SK-N-DZ (cell line): ENCODE measurements around the gene HERPUD1.
"Not testable (repeated sequence)": the region's sequence is repeated elsewhere in the genome, so short reads cannot be mapped to it uniquely, and the experiment has no call there.

ENCODE experiments used
- DNase-seq: peaks from one replicate; pipeline ENCODE4 v3.0.0-alpha.2; 2015; ENCODE audit warnings: low spot score

Gene HERPUD1

GRCh38 chr16:56953006-56953405 is 21.1 kb downstream of the HERPUD1 start:
- DNase-seq = no peak

GRCh38 chr16:56956076-56956475 is 24.1 kb downstream of the HERPUD1 start:
- no peak for DNase-seq

GRCh38 chr16:56956756-56957155 is 24.8 kb downstream of the HERPUD1 start:
- DNase-seq = no peak

GRCh38 chr16:56960681-56961281 is 28.8 kb downstream of the HERPUD1 start:
- DNase-seq = no peak

- DNase-seq = no peak
Measured at GRCh38 chr16:56961386-56961785, 29.4 kb downstream of the HERPUD1 start.

GRCh38 chr16:56961851-56962281 is 29.9 kb downstream of the HERPUD1 start, which contains the start of gene CETP:
Gene CETP, plus strand, starts transcription at chr16:56961950. Its CDS starts 30 bp downstream, at chr16:56961980.
- DNase-seq = no peak

- peak; percentile 83 for DNase-seq
Measured at GRCh38 chr16:56964243-56965148, 32.6 kb downstream of the HERPUD1 start.

- no peak for DNase-seq
Measured at GRCh38 chr16:56965149-56966092, 33.5 kb downstream of the HERPUD1 start.

- no peak for DNase-seq
Measured at GRCh38 chr16:56966093-56966475, 34.1 kb downstream of the HERPUD1 start.

GRCh38 chr16:56967733-56968132 is 35.8 kb downstream of the HERPUD1 start:
- no peak for DNase-seq

GRCh38 chr16:56969769-56970168 is 37.8 kb downstream of the HERPUD1 start:
- DNase-seq = no peak

GRCh38 chr16:56970934-56971767 is 39.2 kb downstream of the HERPUD1 start:
- DNase-seq = peak; percentile 39

GRCh38 chr16:56971768-56972043 is 39.8 kb downstream of the HERPUD1 start:
- no peak for DNase-seq

- DNase-seq = no peak
Measured at GRCh38 chr16:56972403-56973293, 40.7 kb downstream of the HERPUD1 start.

GRCh38 chr16:56973294-56973689 is 41.4 kb downstream of the HERPUD1 start:
- no peak for DNase-seq

- not testable (repeated sequence) for DNase-seq
Measured at GRCh38 chr16:56973899-56974298, 42.0 kb downstream of the HERPUD1 start.

GRCh38 chr16:56974549-56975300 is 42.8 kb downstream of the HERPUD1 start:
- no peak for DNase-seq

GRCh38 chr16:56975714-56976113 is 43.8 kb downstream of the HERPUD1 start:
- DNase-seq = no peak

GRCh38 chr16:56977216-56977615 is 45.3 kb downstream of the HERPUD1 start:
- no peak for DNase-seq
